T47D (cell line): ENCODE measurements around the gene SLC22A16.

Source experiments
- DNase-seq, 2 experiments: peaks; one replicate each; pipeline versions ENCODE4 v3.0.0 to v3.0.0-alpha.2; 2011 to 2012; ENCODE audit warnings: low read depth in 1 of 2, low spot score in 1 of 2
- JUND ChIP-seq: IDR thresholded peaks from 2 replicates; pipeline ENCODE4 v1.6.1; 2012; ENCODE audit warnings: low read depth
- in situ Hi-C: cut with HindIII; loops from 2 replicates; pipeline ENCODE4 v1.10.0; 2016; ENCODE audit warnings: low sequenced_read_pairs, low pct_unique_long_range_greater_than_20kb

The SLC22A16 gene

GRCh38 chr6:110399219-110400071 lies 77.0 kb downstream of the SLC22A16 start:
- no peak for TF ChIP-seq JUND
- in situ Hi-C loops, result no loop called here
- no peak for DNase-seq

DNA sequence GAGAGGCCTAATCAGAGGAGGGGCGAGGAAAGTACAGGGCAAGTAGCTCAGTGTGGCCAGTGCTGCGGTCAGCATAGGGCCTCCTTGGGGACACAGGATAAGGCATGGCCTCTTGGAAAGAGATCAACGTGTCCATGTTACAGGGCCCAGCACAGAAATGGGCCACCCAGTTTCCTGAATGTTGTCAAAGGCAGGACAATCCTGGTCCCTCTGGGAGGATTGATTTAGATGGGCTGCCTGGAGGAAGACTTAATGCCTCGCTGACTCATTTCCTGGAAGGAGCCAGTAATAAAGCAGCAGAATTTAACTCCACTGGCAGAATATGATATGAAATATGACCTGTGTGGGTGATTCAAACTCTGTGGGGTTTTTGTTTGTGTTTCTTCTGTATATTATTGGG lies 77.6 kb downstream of the SLC22A16 start:
- DNase-seq, result no peak
- in situ Hi-C loops, result no loop called here
- TF ChIP-seq JUND, result no peak

DNA sequence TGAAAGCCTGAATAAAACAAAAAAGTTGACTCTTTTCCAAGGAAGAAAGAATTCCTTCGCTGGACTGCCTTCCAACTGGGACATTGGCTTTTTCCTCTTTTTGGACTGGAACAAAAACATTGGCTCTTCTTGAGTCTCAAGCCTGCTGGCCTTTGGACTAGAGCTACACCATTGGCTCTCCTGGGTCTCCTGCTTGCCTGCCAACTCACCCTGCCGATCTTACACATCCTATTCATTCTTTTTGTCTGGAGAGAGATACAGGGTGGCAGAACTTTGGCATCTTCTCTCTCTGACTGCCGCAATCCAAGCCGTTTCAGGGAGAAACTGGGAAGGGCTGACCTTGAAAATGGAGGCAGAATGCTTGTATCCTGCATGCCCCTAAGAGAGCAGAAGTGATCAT lies 81.2 kb downstream of the SLC22A16 start:
- no peak for TF ChIP-seq JUND
- in situ Hi-C loops, result no loop called here
- DNase-seq, result no peak

GRCh38 chr6:110394409-110394808 lies 82.0 kb downstream of the SLC22A16 start:
- no peak for TF ChIP-seq JUND
- in situ Hi-C loops, result no loop called here
- DNase-seq, result no peak

DNA sequence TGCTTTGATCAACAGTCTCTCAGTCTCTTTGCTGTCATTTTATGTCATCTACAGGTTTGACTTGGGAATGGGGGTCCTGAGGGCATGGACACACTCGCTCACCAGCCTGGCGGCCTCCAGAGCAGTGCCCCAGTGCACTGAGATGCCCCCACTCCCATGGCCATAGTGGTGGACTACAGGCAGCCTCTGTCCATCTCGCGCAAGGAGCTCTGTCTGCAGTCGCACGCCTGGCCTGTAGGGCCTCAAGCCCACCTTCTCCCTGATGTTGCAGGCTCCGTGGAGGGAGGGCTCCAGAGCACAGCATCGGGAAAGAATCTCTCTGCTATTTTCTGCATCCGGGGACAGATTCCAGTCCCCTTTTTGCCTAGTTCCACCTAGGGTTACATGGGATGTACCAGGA lies 83.7 kb downstream of the SLC22A16 start:
- in situ Hi-C loops, result no loop called here
- TF ChIP-seq JUND, result no peak
- no peak for DNase-seq

DNA sequence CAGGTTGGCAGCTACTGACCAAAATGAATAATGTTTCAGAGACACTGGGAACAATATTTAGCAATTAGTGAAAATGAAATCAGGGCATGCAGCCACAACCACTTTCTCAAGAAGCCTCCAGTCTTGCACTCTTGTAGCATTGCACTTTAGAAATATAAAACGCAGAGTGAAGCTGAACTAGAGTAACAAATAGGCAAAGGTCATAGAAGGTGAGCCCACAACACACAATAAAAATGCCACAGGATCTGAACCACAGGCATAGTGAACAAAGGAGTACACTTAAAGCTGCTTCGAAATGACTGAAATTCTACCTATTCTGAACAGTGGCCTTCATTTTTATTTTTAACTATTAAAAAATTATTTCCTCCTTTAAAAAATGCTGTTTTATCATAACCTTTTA lies 86.0 kb downstream of the SLC22A16 start:
- in situ Hi-C loops, result no loop called here

DNA sequence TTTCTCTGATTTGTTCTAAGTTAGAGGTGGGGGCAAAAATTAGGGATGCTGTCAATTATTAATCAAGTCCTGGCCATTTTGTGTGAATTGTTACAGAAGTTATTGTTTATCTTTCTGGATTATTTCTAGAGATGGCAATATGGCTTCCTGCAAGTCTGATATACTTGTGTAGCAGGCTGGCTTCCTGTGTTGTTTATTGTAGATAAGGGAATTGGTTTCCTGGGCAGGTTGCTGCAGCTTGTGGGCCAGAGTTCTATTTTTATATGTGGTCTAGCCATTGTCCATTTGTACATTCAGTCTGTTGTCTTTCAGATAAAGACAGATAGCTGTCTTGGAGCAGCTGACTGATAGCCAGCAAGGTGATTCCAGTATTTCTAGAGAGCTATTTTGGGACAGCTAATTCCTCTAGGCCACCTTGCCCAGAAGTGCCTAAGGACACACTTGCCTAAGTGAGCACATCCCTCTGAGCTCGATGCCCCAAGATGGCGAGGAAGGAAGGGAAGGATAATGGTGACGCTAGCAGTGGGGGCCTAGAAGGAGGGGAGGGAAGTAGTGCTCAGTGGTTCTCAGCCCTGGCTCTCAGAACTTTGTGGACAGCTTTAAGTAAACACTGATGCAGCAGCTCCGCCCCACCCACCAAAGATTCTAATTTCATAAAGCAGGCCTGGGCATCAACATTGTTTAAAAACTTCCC lies 86.6 kb downstream of the SLC22A16 start:
- no peak for TF ChIP-seq JUND
- in situ Hi-C loops, result no loop called here
- DNase-seq, result no peak

More for the DNA sequence above, 86.0 kb downstream of the SLC22A16 start:
- DNase-seq, result no peak
- TF ChIP-seq JUND, result no peak

GRCh38 chr6:110387986-110388385 lies 88.4 kb downstream of the SLC22A16 start:
- in situ Hi-C loops, result no loop called here
- no peak for TF ChIP-seq JUND
- DNase-seq, result no peak

DNA sequence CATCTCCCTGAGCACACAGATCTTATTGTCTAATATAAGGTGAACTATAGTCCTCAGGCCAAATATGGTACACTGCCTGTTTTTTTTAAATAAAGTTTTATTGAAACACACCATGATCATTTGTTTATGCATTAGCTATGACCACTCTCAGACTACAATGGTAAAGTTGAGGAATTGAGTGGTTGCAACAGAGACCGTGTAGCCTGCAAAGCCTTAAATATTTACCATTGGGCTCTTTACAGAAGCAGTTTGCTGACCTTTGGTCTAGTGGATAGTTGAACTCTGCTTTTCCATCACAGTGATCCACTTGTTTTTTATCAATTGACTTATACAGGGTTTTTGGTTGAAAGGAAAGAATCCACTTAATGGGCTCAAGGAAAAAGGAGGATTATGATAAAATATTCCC lies 91.0 kb downstream of the SLC22A16 start:
- in situ Hi-C loops, result no loop called here
- no peak for TF ChIP-seq JUND
- DNase-seq, result no peak

GRCh38 chr6:110378552-110378951 lies 97.9 kb downstream of the SLC22A16 start:
- no peak for TF ChIP-seq JUND
- in situ Hi-C loops, result no loop called here
- no peak for DNase-seq
